ENCODE measurements around the gene LRRC9. TPM values are rescaled to one million over a fixed set of nuclear protein-coding genes. Genes with fewer than 3 reads are reported as not detected.

Gene LRRC9
- 0.19 TPM for total RNA-seq
- long read RNA-seq, result 0 reads

DNA sequence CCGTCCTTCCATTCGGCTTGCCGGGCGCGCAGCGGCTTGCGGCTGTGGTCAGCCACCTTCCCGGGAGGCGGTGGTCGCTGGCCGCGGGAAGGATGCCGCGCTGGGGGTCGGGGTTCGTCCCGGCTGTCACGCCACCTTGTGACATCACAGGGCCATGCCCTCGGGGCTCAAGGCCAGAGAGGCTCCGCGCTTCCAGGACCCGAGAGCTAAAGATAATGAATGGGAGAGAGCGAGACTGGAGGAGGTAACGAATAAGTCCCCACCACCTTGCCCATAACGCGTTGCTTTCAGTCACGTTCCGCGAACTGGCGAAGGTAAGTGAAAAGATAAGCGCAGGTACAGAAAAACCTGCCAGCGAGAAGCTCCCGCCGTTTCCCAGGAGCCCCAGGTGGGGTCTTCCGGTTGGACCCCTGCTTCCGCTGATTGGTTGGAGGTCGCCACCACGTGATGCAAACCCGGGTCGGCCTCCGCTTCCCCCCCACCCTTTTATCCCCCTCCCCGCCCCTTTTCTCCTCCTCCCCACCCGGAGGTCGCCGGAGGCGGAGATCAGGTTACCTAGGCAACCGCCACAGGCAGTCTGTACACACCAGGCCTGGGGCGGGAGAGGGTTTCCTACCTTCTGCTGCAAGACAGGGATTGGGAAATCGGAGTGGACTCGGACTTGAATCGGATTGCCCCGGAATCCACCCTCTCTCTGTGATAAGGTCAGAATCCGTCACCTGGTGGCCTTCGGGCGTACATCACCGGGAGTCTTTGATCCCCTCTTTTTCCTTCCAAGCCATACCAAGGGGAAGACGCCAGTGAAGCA lies at the start of gene LRRC9:
Gene LRRC9, plus strand, starts transcription at position 575 of the 808 bp plus-strand sequence.
- TF ChIP-seq, protein P1, sequence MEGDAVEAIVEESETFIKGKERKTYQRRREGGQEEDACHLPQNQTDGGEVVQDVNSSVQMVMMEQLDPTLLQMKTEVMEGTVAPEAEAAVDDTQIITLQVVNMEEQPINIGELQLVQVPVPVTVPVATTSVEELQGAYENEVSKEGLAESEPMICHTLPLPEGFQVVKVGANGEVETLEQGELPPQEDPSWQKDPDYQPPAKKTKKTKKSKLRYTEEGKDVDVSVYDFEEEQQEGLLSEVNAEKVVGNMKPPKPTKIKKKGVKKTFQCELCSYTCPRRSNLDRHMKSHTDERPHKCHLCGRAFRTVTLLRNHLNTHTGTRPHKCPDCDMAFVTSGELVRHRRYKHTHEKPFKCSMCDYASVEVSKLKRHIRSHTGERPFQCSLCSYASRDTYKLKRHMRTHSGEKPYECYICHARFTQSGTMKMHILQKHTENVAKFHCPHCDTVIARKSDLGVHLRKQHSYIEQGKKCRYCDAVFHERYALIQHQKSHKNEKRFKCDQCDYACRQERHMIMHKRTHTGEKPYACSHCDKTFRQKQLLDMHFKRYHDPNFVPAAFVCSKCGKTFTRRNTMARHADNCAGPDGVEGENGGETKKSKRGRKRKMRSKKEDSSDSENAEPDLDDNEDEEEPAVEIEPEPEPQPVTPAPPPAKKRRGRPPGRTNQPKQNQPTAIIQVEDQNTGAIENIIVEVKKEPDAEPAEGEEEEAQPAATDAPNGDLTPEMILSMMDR (IDR thresholded peaks at IDR 0.05; ENCODE audit: borderline replicate concordance), result no peak
- intact Hi-C loops (cut with micrococcal nuclease), result no loop called here

DNA sequence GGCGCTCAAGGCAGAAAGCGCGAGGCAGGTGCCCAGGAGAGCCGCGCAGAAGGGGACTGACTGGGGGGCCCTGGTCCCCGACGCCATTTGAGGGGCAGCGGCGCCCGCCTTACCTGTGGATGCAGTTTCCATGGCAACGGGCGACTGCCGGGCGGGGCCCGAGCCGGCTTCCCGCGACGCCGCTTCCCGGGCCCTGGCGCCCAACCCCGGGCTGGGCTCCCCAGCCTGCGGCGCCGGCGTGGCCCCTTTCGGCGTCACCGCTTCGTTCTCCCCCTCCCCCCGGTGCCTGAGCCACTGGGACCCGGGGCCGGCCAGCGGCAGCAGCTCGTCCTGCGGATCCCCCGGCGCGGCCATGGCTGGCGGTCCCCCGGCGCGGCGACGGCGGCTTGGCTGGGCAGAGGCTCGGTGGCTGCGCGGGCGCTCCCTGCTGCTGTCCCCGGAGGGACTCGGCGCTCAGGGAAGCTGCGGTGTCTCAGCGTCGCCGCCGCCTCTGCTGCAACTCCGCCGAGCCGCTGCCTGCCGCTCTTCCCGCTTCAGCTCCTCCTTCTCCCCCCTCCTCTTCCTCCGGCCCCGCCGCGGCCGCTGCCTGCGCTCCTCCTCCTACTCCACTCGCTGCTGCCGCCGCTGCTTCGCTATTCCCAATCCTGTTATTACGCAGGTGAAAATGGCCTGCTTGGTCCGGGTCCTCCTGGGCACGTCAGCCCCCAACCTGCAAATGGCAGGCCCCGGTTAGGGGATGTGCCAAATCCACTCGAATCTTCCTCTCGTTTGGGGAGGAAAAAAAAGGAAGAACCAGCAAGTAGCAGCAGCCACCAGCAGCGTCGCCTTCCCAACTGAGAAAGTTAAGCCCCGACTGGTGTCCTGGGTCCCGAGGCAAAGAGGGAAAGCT lies 49.4 kb upstream of the LRRC9 start, which contains the start of gene RTN1:
Gene RTN1, minus strand, starts transcription at position 500 of the 889 bp plus-strand sequence. Its CDS starts 146 bp downstream, at position 354.
- peaks cover 18% of the 10 kb centered on the region for H3K4me1 ChIP-seq
- intact Hi-C loops (cut with micrococcal nuclease), result no loop called here
- peaks cover 86% of the 10 kb centered on the region for H3K27me3 ChIP-seq (ENCODE audit: low read depth)
- H3K4me3 ChIP-seq, result peak within 1 kb of the TSS; percentile 72
- DNase-seq, result peak; percentile 51
- no peaks in the 10 kb centered on the region for H3K36me3 ChIP-seq
- peak within 1 kb of the TSS; percentile 22 for H3K27ac ChIP-seq (replicated peaks)
- H3K9me3 ChIP-seq (replicated peaks), result peaks cover 4% of the 10 kb centered on the region
- TF ChIP-seq, protein P1 (IDR thresholded peaks at IDR 0.05; ENCODE audit: borderline replicate concordance), result no peak

More for the DNA sequence above, at the start of gene LRRC9:
- DNase-seq, result peak; percentile 12
- Histone ChIP-seq H3K9me3 (replicated peaks) (no peaks in the 10 kb centered on the region), H3K36me3 (no peaks in the 10 kb centered on the region), H3K4me3 (peak within 1 kb of the TSS; percentile 64), H3K27me3 (ENCODE audit: low read depth) (peaks cover 63% of the 10 kb centered on the region), H3K27ac (replicated peaks) (no peak within 1 kb of the TSS), H3K4me1 (peaks cover 13% of the 10 kb centered on the region)

DNA sequence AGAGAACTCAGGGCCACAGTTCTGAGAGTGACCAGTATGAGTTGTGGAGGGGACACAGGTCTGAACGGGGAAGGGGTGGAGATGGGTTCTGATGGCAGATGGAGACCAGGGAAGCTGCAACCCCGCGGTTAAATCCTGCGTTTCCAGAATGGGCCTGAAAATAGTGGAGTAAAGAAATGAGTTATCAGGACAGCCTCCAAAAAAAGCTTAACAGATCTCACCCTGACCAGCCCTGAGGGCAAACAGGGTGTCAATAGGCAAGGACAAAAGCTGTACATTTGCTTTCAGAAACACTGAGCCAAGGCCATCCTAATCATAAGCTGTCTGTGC lies 48.8 kb upstream of the LRRC9 start:
- DNase-seq, result no peak
- peaks cover 18% of the 10 kb centered on the region for H3K4me1 ChIP-seq
- peaks cover 80% of the 10 kb centered on the region for H3K27me3 ChIP-seq (ENCODE audit: low read depth)
- no peak overlapping the region for H3K27ac ChIP-seq (replicated peaks)
- H3K9me3 ChIP-seq (replicated peaks), result peaks cover 7% of the 10 kb centered on the region
- H3K36me3 ChIP-seq, result no peaks in the 10 kb centered on the region
- intact Hi-C loops (cut with micrococcal nuclease), result no loop called here
- peak overlapping the region; percentile 72 for H3K4me3 ChIP-seq
- TF ChIP-seq, protein P1 (IDR thresholded peaks at IDR 0.05; ENCODE audit: borderline replicate concordance), result no peak

DNA sequence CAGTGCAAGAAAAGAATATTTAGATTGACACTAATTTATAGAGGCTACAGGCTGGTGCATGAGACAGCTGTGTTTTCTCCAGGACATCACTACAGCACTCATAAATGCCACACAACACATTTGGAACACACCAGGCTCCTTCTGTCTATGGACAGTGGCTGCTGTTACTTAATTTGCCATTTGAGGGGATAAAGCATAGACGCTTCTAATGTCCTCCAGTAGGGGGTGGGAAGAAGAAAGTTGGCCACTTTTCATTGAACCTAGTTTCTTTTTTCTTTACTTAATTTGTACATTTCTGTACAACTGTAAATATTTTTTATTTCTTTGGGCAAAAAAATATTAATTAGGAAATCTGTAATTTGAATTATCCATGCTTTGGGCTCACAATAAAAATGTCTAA lies 37.0 kb upstream of the LRRC9 start:
- Histone ChIP-seq H3K4me3 (no peak overlapping the region), H3K27ac (replicated peaks) (no peak overlapping the region), H3K9me3 (replicated peaks) (no peaks in the 10 kb centered on the region), H3K4me1 (no peaks in the 10 kb centered on the region), H3K36me3 (no peaks in the 10 kb centered on the region), H3K27me3 (ENCODE audit: low read depth) (peaks cover 18% of the 10 kb centered on the region)
- TF ChIP-seq, protein P1 (IDR thresholded peaks at IDR 0.05; ENCODE audit: borderline replicate concordance), result no peak
- no peak for DNase-seq
- intact Hi-C loops (cut with micrococcal nuclease), result no loop called here

DNA sequence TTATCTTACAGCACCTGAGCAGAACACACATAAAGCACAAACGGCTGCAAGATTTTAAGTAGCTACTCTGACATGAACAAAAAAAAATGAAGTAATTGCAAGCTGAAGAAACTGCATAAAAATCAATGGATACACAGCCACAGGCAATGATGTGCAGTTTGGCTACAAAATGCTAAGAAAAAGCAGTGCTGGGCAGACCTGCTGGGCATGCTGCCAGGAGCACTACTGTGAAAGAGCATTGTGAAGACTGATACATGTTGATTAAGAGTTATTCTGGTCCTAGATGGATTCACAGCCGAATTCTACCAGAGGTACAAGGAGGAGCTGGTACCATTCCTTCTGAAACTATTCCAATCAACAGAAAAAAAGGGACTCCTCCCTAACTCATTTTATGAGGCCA lies 29.3 kb upstream of the LRRC9 start:
- no peaks in the 10 kb centered on the region for H3K36me3 ChIP-seq
- no peaks in the 10 kb centered on the region for H3K9me3 ChIP-seq (replicated peaks)
- no peak overlapping the region for H3K4me3 ChIP-seq
- no peaks in the 10 kb centered on the region for H3K4me1 ChIP-seq
- no peak for DNase-seq
- intact Hi-C loops (cut with micrococcal nuclease), result no loop called here
- H3K27ac ChIP-seq (replicated peaks), result no peak overlapping the region
- H3K27me3 ChIP-seq (ENCODE audit: low read depth), result no peaks in the 10 kb centered on the region
- TF ChIP-seq, protein P1 (IDR thresholded peaks at IDR 0.05; ENCODE audit: borderline replicate concordance), result no peak
